ENCODE results near the gene TAS2R10.

The TAS2R10 gene, protein sequence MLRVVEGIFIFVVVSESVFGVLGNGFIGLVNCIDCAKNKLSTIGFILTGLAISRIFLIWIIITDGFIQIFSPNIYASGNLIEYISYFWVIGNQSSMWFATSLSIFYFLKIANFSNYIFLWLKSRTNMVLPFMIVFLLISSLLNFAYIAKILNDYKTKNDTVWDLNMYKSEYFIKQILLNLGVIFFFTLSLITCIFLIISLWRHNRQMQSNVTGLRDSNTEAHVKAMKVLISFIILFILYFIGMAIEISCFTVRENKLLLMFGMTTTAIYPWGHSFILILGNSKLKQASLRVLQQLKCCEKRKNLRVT

DNA sequence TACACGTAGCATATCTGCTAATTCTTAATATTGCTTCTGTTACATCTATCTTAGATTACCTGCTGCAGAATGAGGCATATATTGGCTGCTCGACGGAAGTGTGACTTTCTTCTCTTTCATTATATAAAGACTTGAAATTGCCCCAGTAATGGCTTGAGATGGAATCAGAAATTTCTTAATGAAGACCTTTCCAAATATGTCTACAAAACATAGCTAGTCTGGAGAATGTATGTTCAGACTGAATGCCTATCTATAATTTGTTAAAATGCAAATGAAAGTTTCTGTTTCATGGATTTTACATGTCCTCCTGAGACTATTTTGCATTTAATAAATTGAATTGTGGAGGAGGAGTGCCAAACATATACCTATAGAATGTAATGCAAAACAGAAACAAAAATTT lies at the start of gene TAS2R10:
Gene TAS2R10 (minus strand): TSS at position 101 of the 400 bp plus-strand sequence. CDS start 89 bp downstream, at position 12.
- Histone ChIP-seq H3K27ac (ENCODE audit: low read length) (no peak within 1 kb of the TSS), H3K4me1 (ENCODE audit: control insufficient read depth, insufficient read depth, low read length) (no peaks in the 10 kb centered on the region), H3K36me3 (ENCODE audit: control insufficient read depth in 2 of 2, insufficient read depth in 2 of 2, low read length in 2 of 2) (no peaks in the 10 kb centered on the region), H3K4me3 (ENCODE audit: low read length in 2 of 2) (no peak within 1 kb of the TSS), H3K9me3 (ENCODE audit: control insufficient read depth in 2 of 2, low read length in 2 of 2) (no peaks in the 10 kb centered on the region), H3K27me3 (ENCODE audit: control insufficient read depth in 1 of 2, insufficient read depth in 2 of 2, low read length in 2 of 2) (no peaks in the 10 kb centered on the region), H3K9ac (ENCODE audit: low read length in 2 of 2) (no peak within 1 kb of the TSS)

- peaks cover 0 to 4% of the 10 kb centered on the region in 2 donors for H3K36me3 ChIP-seq (ENCODE audit: control insufficient read depth in 2 of 2, insufficient read depth in 2 of 2, low read length in 2 of 2)
- H3K9me3 ChIP-seq (ENCODE audit: control insufficient read depth in 2 of 2, low read length in 2 of 2), result no peaks in the 10 kb centered on the region
- no peaks in the 10 kb centered on the region for H3K27me3 ChIP-seq (ENCODE audit: control insufficient read depth in 1 of 2, insufficient read depth in 2 of 2, low read length in 2 of 2)
- no peaks in the 10 kb centered on the region for H3K4me1 ChIP-seq (ENCODE audit: control insufficient read depth, insufficient read depth, low read length)
- no peak overlapping the region for H3K27ac ChIP-seq (ENCODE audit: low read length)
- no peak overlapping the region for H3K9ac ChIP-seq (ENCODE audit: low read length in 2 of 2)
- H3K4me3 ChIP-seq (ENCODE audit: low read length in 2 of 2), result no peak overlapping the region
Measured at GRCh38 chr12:10873378-10873777, 47.2 kb upstream of the TAS2R10 start.

DNA sequence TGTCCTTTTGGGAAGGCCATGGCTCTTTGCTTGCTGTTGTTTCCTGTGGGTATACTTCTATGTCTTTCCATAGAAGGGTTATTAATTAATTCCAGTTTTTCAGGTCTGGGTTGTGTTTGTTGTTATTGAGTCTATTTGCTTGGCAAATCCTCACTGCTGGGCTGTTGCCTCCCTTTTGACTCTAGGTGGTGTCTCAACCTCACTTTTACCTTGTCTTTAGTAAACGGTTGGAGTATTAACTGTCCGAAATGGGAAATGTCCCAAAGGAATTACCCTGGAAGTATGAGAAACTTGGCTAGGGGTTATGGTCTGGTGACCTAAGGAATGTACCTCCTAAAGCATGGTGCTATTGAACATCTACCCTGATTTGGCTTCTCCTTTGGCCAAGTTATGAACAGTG lies 41.2 kb upstream of the TAS2R10 start:
- Histone ChIP-seq H3K4me3 (ENCODE audit: low read length in 2 of 2) (no peak overlapping the region), H3K27ac (ENCODE audit: low read length) (no peak overlapping the region), H3K9ac (ENCODE audit: low read length in 2 of 2) (no peak overlapping the region), H3K9me3 (ENCODE audit: control insufficient read depth in 2 of 2, low read length in 2 of 2) (no peaks in the 10 kb centered on the region), H3K36me3 (ENCODE audit: control insufficient read depth in 2 of 2, insufficient read depth in 2 of 2, low read length in 2 of 2) (no peaks in the 10 kb centered on the region), H3K4me1 (ENCODE audit: control insufficient read depth, insufficient read depth, low read length) (no peaks in the 10 kb centered on the region), H3K27me3 (ENCODE audit: control insufficient read depth in 1 of 2, insufficient read depth in 2 of 2, low read length in 2 of 2) (no peaks in the 10 kb centered on the region)

- no peak overlapping the region for H3K9ac ChIP-seq (ENCODE audit: low read length in 2 of 2)
- no peak overlapping the region for H3K27ac ChIP-seq (ENCODE audit: low read length)
- H3K4me1 ChIP-seq (ENCODE audit: control insufficient read depth, insufficient read depth, low read length), result no peaks in the 10 kb centered on the region
- H3K36me3 ChIP-seq (ENCODE audit: control insufficient read depth in 2 of 2, insufficient read depth in 2 of 2, low read length in 2 of 2), result peaks cover 4 to 5% of the 10 kb centered on the region in 2 donors
- no peak overlapping the region for H3K4me3 ChIP-seq (ENCODE audit: low read length in 2 of 2)
- no peaks in the 10 kb centered on the region for H3K27me3 ChIP-seq (ENCODE audit: control insufficient read depth in 1 of 2, insufficient read depth in 2 of 2, low read length in 2 of 2)
- no peaks in the 10 kb centered on the region for H3K9me3 ChIP-seq (ENCODE audit: control insufficient read depth in 2 of 2, low read length in 2 of 2)
Measured at GRCh38 chr12:10863512-10864218, 37.5 kb upstream of the TAS2R10 start.

DNA sequence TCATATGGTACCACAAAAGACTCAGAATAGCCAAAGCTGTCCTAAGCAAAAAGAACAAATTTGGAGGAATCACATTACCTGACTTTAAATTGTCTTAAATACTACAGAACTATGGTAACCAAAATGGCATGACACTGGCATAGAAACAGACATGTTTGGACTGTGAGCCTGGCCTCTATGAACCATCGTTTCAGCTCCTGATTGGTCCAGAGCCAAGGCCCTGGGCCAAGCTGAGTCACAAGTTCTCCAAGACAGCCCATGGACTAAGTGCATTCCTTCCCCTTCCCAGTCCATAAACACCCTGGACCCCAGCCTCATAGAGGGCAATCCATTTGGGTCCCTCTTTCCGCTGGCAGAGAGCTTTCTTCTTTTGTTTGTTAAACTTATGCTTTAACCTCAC lies 35.2 kb upstream of the TAS2R10 start:
- Histone ChIP-seq H3K27me3 (ENCODE audit: control insufficient read depth in 1 of 2, insufficient read depth in 2 of 2, low read length in 2 of 2) (no peaks in the 10 kb centered on the region), H3K9ac (ENCODE audit: low read length in 2 of 2) (no peak overlapping the region), H3K36me3 (ENCODE audit: control insufficient read depth in 2 of 2, insufficient read depth in 2 of 2, low read length in 2 of 2) (peaks cover 4 to 5% of the 10 kb centered on the region in 2 donors), H3K9me3 (ENCODE audit: control insufficient read depth in 2 of 2, low read length in 2 of 2) (peaks cover 0 to 3% of the 10 kb centered on the region in 2 donors), H3K4me1 (ENCODE audit: control insufficient read depth, insufficient read depth, low read length) (no peaks in the 10 kb centered on the region), H3K27ac (ENCODE audit: low read length) (no peak overlapping the region), H3K4me3 (ENCODE audit: low read length in 2 of 2) (no peak overlapping the region)

DNA sequence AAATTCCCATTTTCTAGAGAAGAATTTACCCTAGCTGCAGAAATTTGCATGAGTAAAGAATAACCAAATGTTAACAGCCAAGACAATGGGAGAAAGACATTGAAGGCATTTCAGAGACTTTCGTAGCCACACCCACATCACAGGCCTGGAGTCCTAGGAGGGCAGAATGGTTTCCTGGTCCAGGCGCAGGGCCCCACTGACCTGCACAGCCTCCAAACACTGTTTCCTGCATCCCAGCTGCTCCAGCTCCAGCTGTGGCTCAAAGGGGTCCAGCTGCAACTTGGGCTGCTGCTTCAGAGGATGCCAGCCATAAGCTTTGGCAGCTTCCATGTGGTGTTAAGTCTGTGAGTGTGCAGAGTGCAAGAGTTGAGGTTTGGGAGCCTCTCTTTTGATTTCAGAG lies 29.6 kb upstream of the TAS2R10 start:
- peaks cover 0 to 3% of the 10 kb centered on the region in 2 donors for H3K9me3 ChIP-seq (ENCODE audit: control insufficient read depth in 2 of 2, low read length in 2 of 2)
- no peak overlapping the region for H3K4me3 ChIP-seq (ENCODE audit: low read length in 2 of 2)
- no peak overlapping the region for H3K9ac ChIP-seq (ENCODE audit: low read length in 2 of 2)
- no peaks in the 10 kb centered on the region for H3K27me3 ChIP-seq (ENCODE audit: control insufficient read depth in 1 of 2, insufficient read depth in 2 of 2, low read length in 2 of 2)
- H3K27ac ChIP-seq (ENCODE audit: low read length), result no peak overlapping the region
- peaks cover 4 to 5% of the 10 kb centered on the region in 2 donors for H3K36me3 ChIP-seq (ENCODE audit: control insufficient read depth in 2 of 2, insufficient read depth in 2 of 2, low read length in 2 of 2)
- H3K4me1 ChIP-seq (ENCODE audit: control insufficient read depth, insufficient read depth, low read length), result no peaks in the 10 kb centered on the region

- H3K9me3 ChIP-seq (ENCODE audit: control insufficient read depth in 2 of 2, low read length in 2 of 2), result peaks cover 0 to 3% of the 10 kb centered on the region in 2 donors
- no peak overlapping the region for H3K4me3 ChIP-seq (ENCODE audit: low read length in 2 of 2)
- no peak overlapping the region for H3K9ac ChIP-seq (ENCODE audit: low read length in 2 of 2)
- no peak overlapping the region for H3K27ac ChIP-seq (ENCODE audit: low read length)
- H3K27me3 ChIP-seq (ENCODE audit: control insufficient read depth in 1 of 2, insufficient read depth in 2 of 2, low read length in 2 of 2), result no peaks in the 10 kb centered on the region
- H3K36me3 ChIP-seq (ENCODE audit: control insufficient read depth in 2 of 2, insufficient read depth in 2 of 2, low read length in 2 of 2), result peaks cover 0 to under 1% of the 10 kb centered on the region in 2 donors
- no peaks in the 10 kb centered on the region for H3K4me1 ChIP-seq (ENCODE audit: control insufficient read depth, insufficient read depth, low read length)
Measured at GRCh38 chr12:10853776-10854175, 27.6 kb upstream of the TAS2R10 start.

- no peaks in the 10 kb centered on the region for H3K9me3 ChIP-seq (ENCODE audit: control insufficient read depth in 2 of 2, low read length in 2 of 2)
- peaks cover 0 to 3% of the 10 kb centered on the region in 2 donors for H3K36me3 ChIP-seq (ENCODE audit: control insufficient read depth in 2 of 2, insufficient read depth in 2 of 2, low read length in 2 of 2)
Measured at GRCh38 chr12:10851243-10851858, 25.2 kb upstream of the TAS2R10 start.

GRCh38 chr12:10849425-10849878 lies 23.3 kb upstream of the TAS2R10 start, which contains the start of gene PRR4:
Gene PRR4 (minus strand): TSS chr12:10849475. CDS start chr12:10849437, 38 bp downstream.
- Histone ChIP-seq H3K27ac (ENCODE audit: low read length) (no peak within 1 kb of the TSS), H3K27me3 (ENCODE audit: control insufficient read depth in 1 of 2, insufficient read depth in 2 of 2, low read length in 2 of 2) (no peaks in the 10 kb centered on the region), H3K36me3 (ENCODE audit: control insufficient read depth in 2 of 2, insufficient read depth in 2 of 2, low read length in 2 of 2) (peaks cover 0 to 3% of the 10 kb centered on the region in 2 donors), H3K4me3 (ENCODE audit: low read length in 2 of 2) (no peak within 1 kb of the TSS), H3K9ac (ENCODE audit: low read length in 2 of 2) (no peak within 1 kb of the TSS), H3K9me3 (ENCODE audit: control insufficient read depth in 2 of 2, low read length in 2 of 2) (no peaks in the 10 kb centered on the region), H3K4me1 (ENCODE audit: control insufficient read depth, insufficient read depth, low read length) (no peaks in the 10 kb centered on the region)

More at GRCh38 chr12:10851243-10851858, 25.2 kb upstream of the TAS2R10 start:
- Histone ChIP-seq H3K4me1 (ENCODE audit: control insufficient read depth, insufficient read depth, low read length) (no peaks in the 10 kb centered on the region), H3K4me3 (ENCODE audit: low read length in 2 of 2) (no peak overlapping the region), H3K27ac (ENCODE audit: low read length) (no peak overlapping the region), H3K27me3 (ENCODE audit: control insufficient read depth in 1 of 2, insufficient read depth in 2 of 2, low read length in 2 of 2) (no peaks in the 10 kb centered on the region), H3K9ac (ENCODE audit: low read length in 2 of 2) (no peak overlapping the region)

DNA sequence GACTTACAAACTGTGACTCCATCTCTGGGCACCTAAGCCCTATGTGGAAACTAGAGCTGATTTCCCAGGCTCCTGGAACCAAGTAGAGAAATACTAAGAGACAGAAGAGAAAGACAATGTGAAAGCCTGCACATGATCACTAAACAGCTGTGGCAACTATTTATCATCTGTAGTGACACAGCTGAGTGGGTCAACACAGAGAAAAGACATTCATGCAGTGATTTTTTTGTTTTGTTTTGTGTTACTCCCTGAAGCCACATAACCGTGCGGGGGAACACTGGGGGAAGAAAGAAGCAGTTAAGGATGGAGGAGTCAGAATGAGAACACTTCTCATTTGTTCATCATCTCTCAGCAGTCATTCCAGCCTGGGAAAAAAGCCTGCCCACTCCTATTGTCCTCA lies 21.6 kb upstream of the TAS2R10 start:
- Histone ChIP-seq H3K9ac (ENCODE audit: low read length in 2 of 2) (no peak overlapping the region), H3K4me3 (ENCODE audit: low read length in 2 of 2) (no peak overlapping the region), H3K27ac (ENCODE audit: low read length) (no peak overlapping the region), H3K4me1 (ENCODE audit: control insufficient read depth, insufficient read depth, low read length) (no peaks in the 10 kb centered on the region), H3K9me3 (ENCODE audit: control insufficient read depth in 2 of 2, low read length in 2 of 2) (no peaks in the 10 kb centered on the region), H3K27me3 (ENCODE audit: control insufficient read depth in 1 of 2, insufficient read depth in 2 of 2, low read length in 2 of 2) (no peaks in the 10 kb centered on the region), H3K36me3 (ENCODE audit: control insufficient read depth in 2 of 2, insufficient read depth in 2 of 2, low read length in 2 of 2) (peaks cover 3 to 5% of the 10 kb centered on the region in 2 donors)
